ENCODE results near the gene NCBP2. TPM values are rescaled to one million over a fixed set of nuclear protein-coding genes. Genes with fewer than 3 reads are reported as not detected.

The NCBP2 gene
- polyA plus RNA-seq, 1 of the 3 experiments (the other 2 are of a cell fraction) = 128 TPM

GRCh38 chr3:196969660-196970546 is 27.6 kb upstream of the NCBP2 start:
- POLR2A ChIA-PET = interaction anchor here (0.6 kb wide), 1 partner anchor 27 kb away, joined by 4 read pairs; the partner anchor contains the start of gene NCBP2

More at GRCh38 chr3:196969660-196970546, 27.6 kb upstream of the NCBP2 start:
- Histone ChIP-seq H4K20me1 (ENCODE audit: insufficient read depth) (no peaks in the 10 kb centered on the region), H3K9ac (peak overlapping the region; percentile 54; the same call in 1 of the 2 replicates), H3K4me2 (peak overlapping the region; percentile 93), H2AFZ (ENCODE audit: low read depth) (peak overlapping the region; percentile 91), H3K27ac (ENCODE audit: low read depth in 2 of 2, low read length in 1 of 2) (no peak overlapping the region), H3K4me1 (ENCODE audit: control insufficient read depth in 1 of 2, insufficient read depth in 2 of 2, low read depth in 1 of 2, low read length in 1 of 2) (peaks cover 0 to 6% of the 10 kb centered on the region in 2 experiments; a peak in 1 of 4 replicates), H3K79me2 (ENCODE audit: insufficient read depth) (no peaks in the 10 kb centered on the region), H3K4me3 (ENCODE audit: low read depth in 2 of 2, low read length in 1 of 2) (peak overlapping the region; percentile 64 to 76), H3F3A (replicated peaks; ENCODE audit: insufficient read depth) (no peaks in the 10 kb centered on the region), H3K9me3 (no peaks in the 10 kb centered on the region), H3K9me2 (no peaks in the 10 kb centered on the region), H3K36me3 (replicated peaks in 1 of 2; ENCODE audit: control insufficient read depth in 1 of 2, insufficient read depth in 2 of 2, low read length in 1 of 2) (no peaks in the 10 kb centered on the region), H3K27me3 (ENCODE audit: insufficient read depth) (no peaks in the 10 kb centered on the region)
- 43% methylated on average over 18 of the region's 100 CpGs for WGBS (ENCODE audit: low lambda C conversion rate)
- CTCF ChIA-PET = interaction anchor here (0.6 to 3.7 kb wide), 51 partner anchors 9 to 702 kb away, joined by 3 to 26 read pairs (median 4); partner anchors contain the start of genes MELTF, NCBP2 and SENP5
- TF ChIP-seq, protein P1, sequence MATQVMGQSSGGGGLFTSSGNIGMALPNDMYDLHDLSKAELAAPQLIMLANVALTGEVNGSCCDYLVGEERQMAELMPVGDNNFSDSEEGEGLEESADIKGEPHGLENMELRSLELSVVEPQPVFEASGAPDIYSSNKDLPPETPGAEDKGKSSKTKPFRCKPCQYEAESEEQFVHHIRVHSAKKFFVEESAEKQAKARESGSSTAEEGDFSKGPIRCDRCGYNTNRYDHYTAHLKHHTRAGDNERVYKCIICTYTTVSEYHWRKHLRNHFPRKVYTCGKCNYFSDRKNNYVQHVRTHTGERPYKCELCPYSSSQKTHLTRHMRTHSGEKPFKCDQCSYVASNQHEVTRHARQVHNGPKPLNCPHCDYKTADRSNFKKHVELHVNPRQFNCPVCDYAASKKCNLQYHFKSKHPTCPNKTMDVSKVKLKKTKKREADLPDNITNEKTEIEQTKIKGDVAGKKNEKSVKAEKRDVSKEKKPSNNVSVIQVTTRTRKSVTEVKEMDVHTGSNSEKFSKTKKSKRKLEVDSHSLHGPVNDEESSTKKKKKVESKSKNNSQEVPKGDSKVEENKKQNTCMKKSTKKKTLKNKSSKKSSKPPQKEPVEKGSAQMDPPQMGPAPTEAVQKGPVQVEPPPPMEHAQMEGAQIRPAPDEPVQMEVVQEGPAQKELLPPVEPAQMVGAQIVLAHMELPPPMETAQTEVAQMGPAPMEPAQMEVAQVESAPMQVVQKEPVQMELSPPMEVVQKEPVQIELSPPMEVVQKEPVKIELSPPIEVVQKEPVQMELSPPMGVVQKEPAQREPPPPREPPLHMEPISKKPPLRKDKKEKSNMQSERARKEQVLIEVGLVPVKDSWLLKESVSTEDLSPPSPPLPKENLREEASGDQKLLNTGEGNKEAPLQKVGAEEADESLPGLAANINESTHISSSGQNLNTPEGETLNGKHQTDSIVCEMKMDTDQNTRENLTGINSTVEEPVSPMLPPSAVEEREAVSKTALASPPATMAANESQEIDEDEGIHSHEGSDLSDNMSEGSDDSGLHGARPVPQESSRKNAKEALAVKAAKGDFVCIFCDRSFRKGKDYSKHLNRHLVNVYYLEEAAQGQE (IDR thresholded peaks at IDR 0.05; ENCODE audit: low read depth, low read length) = 0 out of 2 replicates have a peak, but pooled peaks have one; percentile 9
- no peak for TF ChIP-seq RXRA (IDR thresholded peaks at IDR 0.05; ENCODE audit: borderline replicate concordance, low read depth)
- TF ChIP-seq, protein P2, sequence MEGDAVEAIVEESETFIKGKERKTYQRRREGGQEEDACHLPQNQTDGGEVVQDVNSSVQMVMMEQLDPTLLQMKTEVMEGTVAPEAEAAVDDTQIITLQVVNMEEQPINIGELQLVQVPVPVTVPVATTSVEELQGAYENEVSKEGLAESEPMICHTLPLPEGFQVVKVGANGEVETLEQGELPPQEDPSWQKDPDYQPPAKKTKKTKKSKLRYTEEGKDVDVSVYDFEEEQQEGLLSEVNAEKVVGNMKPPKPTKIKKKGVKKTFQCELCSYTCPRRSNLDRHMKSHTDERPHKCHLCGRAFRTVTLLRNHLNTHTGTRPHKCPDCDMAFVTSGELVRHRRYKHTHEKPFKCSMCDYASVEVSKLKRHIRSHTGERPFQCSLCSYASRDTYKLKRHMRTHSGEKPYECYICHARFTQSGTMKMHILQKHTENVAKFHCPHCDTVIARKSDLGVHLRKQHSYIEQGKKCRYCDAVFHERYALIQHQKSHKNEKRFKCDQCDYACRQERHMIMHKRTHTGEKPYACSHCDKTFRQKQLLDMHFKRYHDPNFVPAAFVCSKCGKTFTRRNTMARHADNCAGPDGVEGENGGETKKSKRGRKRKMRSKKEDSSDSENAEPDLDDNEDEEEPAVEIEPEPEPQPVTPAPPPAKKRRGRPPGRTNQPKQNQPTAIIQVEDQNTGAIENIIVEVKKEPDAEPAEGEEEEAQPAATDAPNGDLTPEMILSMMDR (IDR thresholded peaks at IDR 0.05) = peak; percentile 65
- TF ChIP-seq YY1 (IDR thresholded peaks at IDR 0.05; ENCODE audit: low read depth) = no peak
- TF ChIP-seq MXI1 (IDR thresholded peaks at IDR 0.05; ENCODE audit: low read depth, low read length) = no peak; the same call in 1 of the 2 replicates
- peak; percentile 71 for TF ChIP-seq SMC3 (IDR thresholded peaks at IDR 0.05; ENCODE audit: low read depth, low read length)
- TF ChIP-seq RFX5 (IDR thresholded peaks at IDR 0.05; ENCODE audit: low read length) = no peak
- TF ChIP-seq RCOR1 (IDR thresholded peaks at IDR 0.05; ENCODE audit: low read length) = 0 out of 2 replicates have a peak, but pooled peaks have one; percentile 21
- TF ChIP-seq RAD21 (IDR thresholded peaks at IDR 0.05; ENCODE audit: low read length) = peak; percentile 65
- DNase-seq = peak; percentile 97

Data from SK-N-SH (cell line).